ENCODE measurements around the gene ZNF839.
A peak's percentile ranks its signal among the peaks of the same experiment; 100 is the strongest.
"Not testable (repeated sequence)": the region's sequence is repeated elsewhere in the genome, so short reads cannot be mapped to it uniquely, and the experiment has no call there.

Gene ZNF839

GRCh38 chr14:102318781-102319276, 717 bp upstream of the ZNF839 start:
- H3K4me3 ChIP-seq, result peak overlapping the region; percentile 90
- H3K36me3 ChIP-seq (ENCODE audit: insufficient read depth, low read length), result no peaks in the 10 kb centered on the region; the same call in 1 of the 2 replicates
- H3K9me3 ChIP-seq (ENCODE audit: low read depth, low read length), result no peaks in the 10 kb centered on the region
- H3K27ac ChIP-seq, result peak overlapping the region; percentile 80
- TF ChIP-seq POLR2AphosphoS5 (IDR thresholded peaks at IDR 0.05; ENCODE audit: borderline replicate concordance, low read depth, low read length), result no peak
- TF ChIP-seq FOXP2 (optimal IDR thresholded peaks at IDR 0.05; ENCODE audit: control extremely low read depth, extremely low read length, insufficient read depth), result no peak
- TF ChIP-seq EZH2 (IDR thresholded peaks at IDR 0.05), result no peak
- peak overlapping the region; percentile 93 for H3K9ac ChIP-seq (ENCODE audit: insufficient read length)
- no peak for DNase-seq (ENCODE audit: low read depth, low spot score)

- no peaks in the 10 kb centered on the region for H3K9me3 ChIP-seq (ENCODE audit: low read depth, low read length)
- TF ChIP-seq FOXP2 (optimal IDR thresholded peaks at IDR 0.05; ENCODE audit: control extremely low read depth, extremely low read length, insufficient read depth) (no peak), POLR2AphosphoS5 (IDR thresholded peaks at IDR 0.05; ENCODE audit: borderline replicate concordance, low read depth, low read length) (no peak), EZH2 (IDR thresholded peaks at IDR 0.05) (no peak)
- H3K27ac ChIP-seq, result peak overlapping the region; percentile 78
- no peak for DNase-seq (ENCODE audit: low read depth, low spot score)
- peak overlapping the region; percentile 90 for H3K4me3 ChIP-seq
- H3K36me3 ChIP-seq (ENCODE audit: insufficient read depth, low read length), result no peaks in the 10 kb centered on the region; the same call in 1 of the 2 replicates
- H3K9ac ChIP-seq (ENCODE audit: insufficient read length), result peak overlapping the region; percentile 93
Measured at GRCh38 chr14:102320033-102320660, 601 bp downstream of the ZNF839 start.

GRCh38 chr14:102320671-102321455, 1.3 kb downstream of the ZNF839 start:
- Histone ChIP-seq H3K9ac (ENCODE audit: insufficient read length) (peak overlapping the region; percentile 93), H3K27ac (no peak overlapping the region), H3K4me3 (peak overlapping the region; percentile 90), H3K36me3 (ENCODE audit: insufficient read depth, low read length) (no peaks in the 10 kb centered on the region; the same call in 1 of the 2 replicates), H3K9me3 (ENCODE audit: low read depth, low read length) (no peaks in the 10 kb centered on the region)
- no peak for DNase-seq (ENCODE audit: low read depth, low spot score)
- TF ChIP-seq EZH2 (IDR thresholded peaks at IDR 0.05) (no peak), POLR2AphosphoS5 (IDR thresholded peaks at IDR 0.05; ENCODE audit: borderline replicate concordance, low read depth, low read length) (no peak), FOXP2 (optimal IDR thresholded peaks at IDR 0.05; ENCODE audit: control extremely low read depth, extremely low read length, insufficient read depth) (no peak)

GRCh38 chr14:102321456-102322422, 2.2 kb downstream of the ZNF839 start:
- Histone ChIP-seq H3K4me3 (no peak overlapping the region), H3K9me3 (ENCODE audit: low read depth, low read length) (no peaks in the 10 kb centered on the region), H3K27ac (no peak overlapping the region), H3K9ac (ENCODE audit: insufficient read length) (no peak overlapping the region), H3K36me3 (ENCODE audit: insufficient read depth, low read length) (no peaks in the 10 kb centered on the region; the same call in 1 of the 2 replicates)
- TF ChIP-seq FOXP2 (optimal IDR thresholded peaks at IDR 0.05; ENCODE audit: control extremely low read depth, extremely low read length, insufficient read depth) (no peak), EZH2 (IDR thresholded peaks at IDR 0.05) (no peak), POLR2AphosphoS5 (IDR thresholded peaks at IDR 0.05; ENCODE audit: borderline replicate concordance, low read depth, low read length) (no peak)
- no peak for DNase-seq (ENCODE audit: low read depth, low spot score)

- no peak overlapping the region for H3K9ac ChIP-seq (ENCODE audit: insufficient read length)
- H3K4me3 ChIP-seq, result no peak overlapping the region
- TF ChIP-seq EZH2 (IDR thresholded peaks at IDR 0.05), result no peak
- TF ChIP-seq FOXP2 (optimal IDR thresholded peaks at IDR 0.05; ENCODE audit: control extremely low read depth, extremely low read length, insufficient read depth), result no peak
- no peak for TF ChIP-seq POLR2AphosphoS5 (IDR thresholded peaks at IDR 0.05; ENCODE audit: borderline replicate concordance, low read depth, low read length)
- DNase-seq (ENCODE audit: low read depth, low spot score), result no peak
- H3K9me3 ChIP-seq (ENCODE audit: low read depth, low read length), result no peaks in the 10 kb centered on the region
- no peak overlapping the region for H3K27ac ChIP-seq
- H3K36me3 ChIP-seq (ENCODE audit: insufficient read depth, low read length), result no peaks in the 10 kb centered on the region; the same call in 1 of the 2 replicates
Measured at GRCh38 chr14:102323102-102323501, 3.6 kb downstream of the ZNF839 start.

- no peaks in the 10 kb centered on the region; the same call in 1 of the 2 replicates for H3K36me3 ChIP-seq (ENCODE audit: insufficient read depth, low read length)
- no peak overlapping the region for H3K4me3 ChIP-seq
- TF ChIP-seq EZH2 (IDR thresholded peaks at IDR 0.05) (no peak), FOXP2 (optimal IDR thresholded peaks at IDR 0.05; ENCODE audit: control extremely low read depth, extremely low read length, insufficient read depth) (no peak), POLR2AphosphoS5 (IDR thresholded peaks at IDR 0.05; ENCODE audit: borderline replicate concordance, low read depth, low read length) (no peak)
- no peak for DNase-seq (ENCODE audit: low read depth, low spot score)
- no peaks in the 10 kb centered on the region for H3K9me3 ChIP-seq (ENCODE audit: low read depth, low read length)
- no peak overlapping the region for H3K27ac ChIP-seq
- no peak overlapping the region for H3K9ac ChIP-seq (ENCODE audit: insufficient read length)
Measured at GRCh38 chr14:102325791-102326345, 6.3 kb downstream of the ZNF839 start.

- H3K27ac ChIP-seq, result no peak overlapping the region
- no peak overlapping the region for H3K4me3 ChIP-seq
- no peak for DNase-seq (ENCODE audit: low read depth, low spot score)
- TF ChIP-seq POLR2AphosphoS5 (IDR thresholded peaks at IDR 0.05; ENCODE audit: borderline replicate concordance, low read depth, low read length) (no peak), EZH2 (IDR thresholded peaks at IDR 0.05) (no peak), FOXP2 (optimal IDR thresholded peaks at IDR 0.05; ENCODE audit: control extremely low read depth, extremely low read length, insufficient read depth) (no peak)
- no peaks in the 10 kb centered on the region; the same call in 1 of the 2 replicates for H3K36me3 ChIP-seq (ENCODE audit: insufficient read depth, low read length)
- H3K9ac ChIP-seq (ENCODE audit: insufficient read length), result no peak overlapping the region
- no peaks in the 10 kb centered on the region for H3K9me3 ChIP-seq (ENCODE audit: low read depth, low read length)
Measured at GRCh38 chr14:102326583-102326982, 7.0 kb downstream of the ZNF839 start.

GRCh38 chr14:102329381-102329780, 9.8 kb downstream of the ZNF839 start:
- H3K27ac ChIP-seq; DNase-seq (ENCODE audit: low read depth, low spot score); H3K9ac ChIP-seq (ENCODE audit: insufficient read length); H3K4me3 ChIP-seq; H3K36me3 ChIP-seq (ENCODE audit: insufficient read depth, low read length); H3K9me3 ChIP-seq (ENCODE audit: low read depth, low read length): not testable (repeated sequence)
